Karpas-422 (cell line): Measurements from ENCODE around the gene PECR. TPM values are rescaled to one million over a fixed set of nuclear protein-coding genes. Genes with fewer than 3 reads are reported as not detected.

Experiments used
- DNase-seq: peaks from one replicate; pipeline ENCODE4 v3.0.0-alpha.2; 2015
- H2AFZ ChIP-seq: fragments of 200-600 bp; sonication (generic); 2 replicates; pipeline ENCODE4 v1.6.1; 2014; ENCODE audit warnings: antibody characterized with exemption, low read length, mixed read lengths
- H3K27ac ChIP-seq: fragments of 200-600 bp; sonication (generic); 2 replicates; pipeline ENCODE4 v1.5.1; 2014; ENCODE audit warnings: mild to moderate bottlenecking, low read length, moderate library complexity
- H3K27me3 ChIP-seq: fragments of 200-600 bp; sonication (generic); 2 replicates; pipeline ENCODE4 v1.6.1; 2014; ENCODE audit warnings: low read length, mixed read lengths
- H3K36me3 ChIP-seq: fragments of 200-600 bp; sonication (generic); 2 replicates; pipeline ENCODE4 v1.6.1; 2014; ENCODE audit warnings: low read length, mixed read lengths; ENCODE audit not compliant: insufficient read depth
- H3K4me1 ChIP-seq: fragments of 200-600 bp; sonication (generic); 2 replicates; pipeline ENCODE4 v1.6.1; 2014; ENCODE audit warnings: mild to moderate bottlenecking, low read length, mixed read lengths
- H3K4me2 ChIP-seq: fragments of 200-600 bp; sonication (generic); 2 replicates; pipeline ENCODE4 v1.6.1; 2014; ENCODE audit warnings: low read length, low read depth, mild to moderate bottlenecking; ENCODE audit not compliant: poor library complexity, severe bottlenecking
- H3K4me3 ChIP-seq: fragments of 200-600 bp; sonication (generic); 2 replicates; pipeline ENCODE4 v1.5.1; 2014; ENCODE audit warnings: mild to moderate bottlenecking, antibody characterized with exemption, low read length, mixed read lengths
- H3K79me2 ChIP-seq: fragments of 200-600 bp; sonication (generic); 2 replicates; pipeline ENCODE4 v1.6.1; 2014; ENCODE audit warnings: mild to moderate bottlenecking, low read length, mixed read lengths
- H3K9ac ChIP-seq: fragments of 200-600 bp; sonication (generic); 2 replicates; pipeline ENCODE4 v1.6.0; 2014; ENCODE audit warnings: low read length
- H3K9me2 ChIP-seq: fragments of 200-600 bp; sonication (generic), shearing (Covaris generic); replicated peaks from 2 replicates; pipeline ENCODE4 v1.6.0; 2014; ENCODE audit warnings: mild to moderate bottlenecking, low read length, moderate library complexity; ENCODE audit not compliant: insufficient read depth
- H3K9me3 ChIP-seq: fragments of 300-700, 200-600 bp; sonication (generic); 2 replicates; pipeline ENCODE4 v1.6.1; 2014; ENCODE audit warnings: low read length, mixed read lengths
- H4K20me1 ChIP-seq: fragments of 200-600 bp; sonication (generic); 2 replicates; pipeline ENCODE4 v1.6.1; 2014; ENCODE audit warnings: mild to moderate bottlenecking, antibody characterized with exemption, low read length, low read depth; ENCODE audit not compliant: insufficient read depth
- total RNA-seq: library from RNA; depleted of rRNA; stranded (reverse); fragments of >200 nt; shearing (Covaris generic); gene quantifications from 2 replicates; pipeline ENCODE4 v1.2.3, GENCODE V29; 2014; ENCODE audit warnings: low replicate concordance

Gene PECR
- total RNA-seq, 1 experiment from 2014 or later, result 0.30 TPM

GRCh38 chr2:216024779-216025336, 56.8 kb downstream of the PECR start:
- Histone ChIP-seq H3K9ac (no peak overlapping the region), H3K27ac (no peak overlapping the region), H3K36me3 (no peaks in the 10 kb centered on the region), H3K79me2 (no peaks in the 10 kb centered on the region), H3K4me1 (no peaks in the 10 kb centered on the region), H4K20me1 (no peaks in the 10 kb centered on the region), H3K27me3 (no peaks in the 10 kb centered on the region), H2AFZ (no peak overlapping the region), H3K4me3 (no peak overlapping the region), H3K9me3 (no peaks in the 10 kb centered on the region), H3K9me2 (no peaks in the 10 kb centered on the region), H3K4me2 (no peak overlapping the region)
- no peak for DNase-seq

DNA sequence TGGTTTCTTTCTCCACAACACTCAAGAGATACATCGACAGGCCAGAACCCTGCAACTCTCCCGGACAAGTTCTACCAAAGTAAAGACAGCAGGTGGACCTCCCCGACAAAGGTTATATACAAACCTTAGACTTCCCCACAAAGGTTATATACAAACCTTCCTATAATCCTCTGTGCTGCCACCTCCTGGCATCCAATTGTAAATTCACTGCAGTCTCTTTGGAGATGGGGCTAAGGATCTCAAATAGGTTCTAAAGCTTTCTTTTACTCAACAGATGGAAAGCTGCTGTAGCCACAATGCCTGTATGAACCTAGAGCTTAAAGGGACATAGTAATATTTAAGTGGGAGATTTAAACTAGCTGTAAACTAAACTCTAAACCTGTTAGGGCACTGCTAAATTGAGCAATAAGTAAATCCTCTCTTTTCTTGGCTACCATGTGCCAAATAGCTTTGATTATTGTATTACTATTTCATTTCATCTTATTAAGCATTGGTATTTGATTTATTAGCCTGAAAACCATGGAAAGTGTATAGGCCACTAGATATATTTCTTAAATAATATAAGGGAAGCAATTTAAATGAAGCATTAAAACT, 58.5 kb downstream of the PECR start:
- Histone ChIP-seq H3K4me2 (no peak overlapping the region), H2AFZ (no peak overlapping the region), H3K27ac (no peak overlapping the region), H3K79me2 (no peaks in the 10 kb centered on the region), H3K36me3 (no peaks in the 10 kb centered on the region), H3K9me2 (no peaks in the 10 kb centered on the region; the same call in 1 of the 2 replicates), H3K27me3 (no peaks in the 10 kb centered on the region), H4K20me1 (no peaks in the 10 kb centered on the region), H3K4me3 (no peak overlapping the region), H3K9me3 (no peaks in the 10 kb centered on the region), H3K9ac (no peak overlapping the region), H3K4me1 (no peaks in the 10 kb centered on the region)
- DNase-seq, result peak; percentile 72

DNA sequence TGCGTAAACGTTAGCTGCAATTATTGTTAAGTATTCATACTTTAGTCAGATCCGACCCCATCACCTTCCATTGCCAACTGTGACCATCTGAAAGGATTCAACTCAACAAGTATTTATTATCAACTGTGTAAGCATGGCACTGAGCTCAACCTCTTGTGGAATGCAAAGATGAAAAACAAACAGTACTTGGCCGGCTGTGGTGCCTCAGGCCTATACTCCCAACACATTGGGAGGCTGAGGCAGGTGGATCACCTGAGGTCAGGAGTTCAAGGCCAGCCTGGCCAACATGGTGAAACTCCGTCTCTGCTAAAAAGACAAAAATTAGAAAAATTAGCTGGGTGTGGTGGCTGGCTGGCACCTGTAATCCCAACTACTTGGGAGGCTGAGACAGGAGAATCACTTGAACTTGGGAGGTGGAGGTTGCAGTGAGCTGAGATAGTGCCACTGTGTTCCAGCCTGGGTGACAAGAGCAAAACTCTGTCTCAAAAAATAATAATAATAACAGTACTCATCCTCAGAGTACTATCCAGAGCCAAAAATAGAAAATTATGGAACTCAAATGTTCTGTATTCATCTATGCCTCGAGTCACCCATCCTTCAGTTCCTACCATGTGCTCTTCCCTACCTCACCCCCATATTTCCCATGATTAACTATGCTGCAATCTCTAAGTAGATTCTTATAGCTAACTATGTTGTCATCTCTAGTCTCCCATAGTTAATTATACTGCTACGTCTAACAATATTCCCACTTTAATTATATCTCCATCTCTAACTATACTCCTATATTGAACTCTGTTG, 59.6 kb downstream of the PECR start:
- no peaks in the 10 kb centered on the region for H3K36me3 ChIP-seq
- H3K4me3 ChIP-seq, result no peak overlapping the region
- H2AFZ ChIP-seq, result no peak overlapping the region
- no peaks in the 10 kb centered on the region; the same call in 1 of the 2 replicates for H3K9me2 ChIP-seq
- H3K4me1 ChIP-seq, result no peaks in the 10 kb centered on the region
- no peak overlapping the region for H3K9ac ChIP-seq
- no peaks in the 10 kb centered on the region for H3K79me2 ChIP-seq
- no peaks in the 10 kb centered on the region for H3K27me3 ChIP-seq
- H4K20me1 ChIP-seq, result no peaks in the 10 kb centered on the region
- no peaks in the 10 kb centered on the region for H3K9me3 ChIP-seq
- DNase-seq, result no peak
- no peak overlapping the region for H3K4me2 ChIP-seq
- H3K27ac ChIP-seq, result no peak overlapping the region

GRCh38 chr2:216018709-216019108, 62.9 kb downstream of the PECR start:
- Histone ChIP-seq H3K9me2 (no peaks in the 10 kb centered on the region; the same call in 1 of the 2 replicates), H3K27ac (no peak overlapping the region), H3K9ac (no peak overlapping the region), H3K4me3 (no peak overlapping the region), H3K27me3 (no peaks in the 10 kb centered on the region), H3K4me1 (no peaks in the 10 kb centered on the region), H2AFZ (no peak overlapping the region), H4K20me1 (no peaks in the 10 kb centered on the region), H3K4me2 (no peak overlapping the region), H3K9me3 (no peaks in the 10 kb centered on the region), H3K36me3 (no peaks in the 10 kb centered on the region), H3K79me2 (no peaks in the 10 kb centered on the region)
- DNase-seq, result no peak

GRCh38 chr2:216017365-216017764, 64.2 kb downstream of the PECR start:
- Histone ChIP-seq H3K9me2 (no peaks in the 10 kb centered on the region; the same call in 1 of the 2 replicates), H3K27ac (no peak overlapping the region), H3K4me1 (peaks cover 4% of the 10 kb centered on the region), H3K4me3 (no peak overlapping the region), H2AFZ (no peak overlapping the region), H3K4me2 (no peak overlapping the region), H3K9me3 (no peaks in the 10 kb centered on the region), H4K20me1 (no peaks in the 10 kb centered on the region), H3K27me3 (no peaks in the 10 kb centered on the region), H3K79me2 (no peaks in the 10 kb centered on the region), H3K36me3 (no peaks in the 10 kb centered on the region), H3K9ac (no peak overlapping the region)
- DNase-seq, result no peak

DNA sequence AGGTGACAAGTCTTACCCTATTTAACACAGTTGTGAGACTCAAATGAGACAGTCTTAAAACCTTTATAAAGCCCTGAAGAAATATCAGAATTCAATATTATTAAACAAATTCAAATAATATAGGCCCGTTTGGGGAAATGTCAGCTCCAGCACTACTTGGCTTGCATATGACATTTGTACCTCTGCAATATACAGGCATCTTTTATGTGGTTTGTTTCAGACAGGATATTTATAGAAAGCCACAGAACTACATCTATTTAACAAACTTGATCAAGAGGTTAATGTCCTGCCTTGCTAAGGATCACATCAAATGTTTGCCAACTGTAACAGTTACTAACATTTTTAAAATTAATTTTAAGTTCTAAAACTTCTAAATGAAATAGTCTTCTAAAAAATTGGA, 65.0 kb downstream of the PECR start:
- Histone ChIP-seq H3K4me3 (no peak overlapping the region), H3K27ac (no peak overlapping the region), H3K4me2 (no peak overlapping the region), H3K36me3 (no peaks in the 10 kb centered on the region), H3K9me3 (no peaks in the 10 kb centered on the region), H3K79me2 (no peaks in the 10 kb centered on the region), H4K20me1 (no peaks in the 10 kb centered on the region), H3K9ac (no peak overlapping the region), H3K4me1 (peaks cover 4% of the 10 kb centered on the region), H2AFZ (no peak overlapping the region), H3K27me3 (no peaks in the 10 kb centered on the region), H3K9me2 (no peaks in the 10 kb centered on the region; the same call in 1 of the 2 replicates)
- no peak for DNase-seq

GRCh38 chr2:216015722-216016464, 65.7 kb downstream of the PECR start:
- DNase-seq, result no peak
- no peak overlapping the region for H2AFZ ChIP-seq
- no peaks in the 10 kb centered on the region for H3K27me3 ChIP-seq
- no peak overlapping the region for H3K4me3 ChIP-seq
- no peaks in the 10 kb centered on the region for H3K9me3 ChIP-seq
- H3K79me2 ChIP-seq, result no peaks in the 10 kb centered on the region
- H3K36me3 ChIP-seq, result no peaks in the 10 kb centered on the region
- H3K27ac ChIP-seq, result no peak overlapping the region
- H3K9ac ChIP-seq, result no peak overlapping the region
- no peak overlapping the region for H3K4me2 ChIP-seq
- no peaks in the 10 kb centered on the region for H4K20me1 ChIP-seq
- no peaks in the 10 kb centered on the region; the same call in 1 of the 2 replicates for H3K9me2 ChIP-seq
- peaks cover 4% of the 10 kb centered on the region for H3K4me1 ChIP-seq

- DNase-seq, result no peak
- Histone ChIP-seq H3K9me2 (no peaks in the 10 kb centered on the region; the same call in 1 of the 2 replicates), H3K27me3 (no peaks in the 10 kb centered on the region), H4K20me1 (no peaks in the 10 kb centered on the region), H3K27ac (no peak overlapping the region), H3K4me3 (no peak overlapping the region), H3K79me2 (no peaks in the 10 kb centered on the region), H3K4me1 (peaks cover 4% of the 10 kb centered on the region), H3K9me3 (no peaks in the 10 kb centered on the region), H3K4me2 (no peak overlapping the region), H3K9ac (no peak overlapping the region), H3K36me3 (no peaks in the 10 kb centered on the region), H2AFZ (no peak overlapping the region)
These were observed 66.6 kb downstream of the PECR start for GRCh38 chr2:216014986-216015385.
